ENCODE data around the gene CDKN2D.
"Not testable (repeated sequence)": the region's sequence is repeated elsewhere in the genome, so short reads cannot be mapped to it uniquely, and the experiment has no call there.

CDKN2D gene

GRCh38 chr19:10551006-10551405 lies 17.8 kb downstream of the CDKN2D start:
- not testable (repeated sequence) for DNase-seq

GRCh38 chr19:10550336-10550735 lies 18.4 kb downstream of the CDKN2D start:
- no peak for DNase-seq

- DNase-seq = no peak
Observed at GRCh38 chr19:10549733-10550132, 19.0 kb downstream of the CDKN2D start.

GRCh38 chr19:10548746-10549276 lies 20.0 kb downstream of the CDKN2D start:
- no peak for DNase-seq

GRCh38 chr19:10546817-10547216 lies 22.0 kb downstream of the CDKN2D start:
- DNase-seq = no peak

GRCh38 chr19:10544753-10545251 lies 24.0 kb downstream of the CDKN2D start:
- DNase-seq = no peak

GRCh38 chr19:10544242-10544752 lies 24.5 kb downstream of the CDKN2D start:
- DNase-seq = peak; percentile 30

GRCh38 chr19:10543420-10544241 lies 25.1 kb downstream of the CDKN2D start, which contains the start of gene ATG4D:
Gene ATG4D, plus strand, starts transcription at chr19:10543904. Its CDS starts 187 bp downstream, at chr19:10544091.
- peak; percentile 69 for DNase-seq

- DNase-seq = no peak
Observed at GRCh38 chr19:10543059-10543419, 25.7 kb downstream of the CDKN2D start.

- peak; percentile 37 for DNase-seq
Observed at GRCh38 chr19:10539016-10539415, 29.8 kb downstream of the CDKN2D start.

GRCh38 chr19:10538204-10538983 lies 30.4 kb downstream of the CDKN2D start:
- peak; percentile 77 for DNase-seq

- DNase-seq = no peak
Observed at GRCh38 chr19:10537668-10538067, 31.1 kb downstream of the CDKN2D start.

- DNase-seq = no peak
Observed at GRCh38 chr19:10535613-10536012, 33.2 kb downstream of the CDKN2D start.

GRCh38 chr19:10533646-10534386 lies 35.0 kb downstream of the CDKN2D start:
- no peak for DNase-seq

- DNase-seq = no peak
Observed at GRCh38 chr19:10532457-10532856, 36.3 kb downstream of the CDKN2D start.

- DNase-seq = not testable (repeated sequence)
Observed at GRCh38 chr19:10526887-10527286, 41.9 kb downstream of the CDKN2D start.

GRCh38 chr19:10525636-10526035 lies 43.1 kb downstream of the CDKN2D start:
- no peak for DNase-seq

GRCh38 chr19:10523135-10523636 lies 45.6 kb downstream of the CDKN2D start:
- DNase-seq = peak; percentile 8

- no peak for DNase-seq
Observed at GRCh38 chr19:10521461-10522171, 47.2 kb downstream of the CDKN2D start.

- DNase-seq = no peak
Observed at GRCh38 chr19:10520652-10521318, 48.0 kb downstream of the CDKN2D start.

GRCh38 chr19:10519421-10519820 lies 49.4 kb downstream of the CDKN2D start:
- DNase-seq = no peak
